GM18519 (cell line): ENCODE data around the gene PTPRN2.

Experiments
- ATAC-seq: cut with Tn5 transposase; IDR thresholded peaks from one replicate; pipeline ENCODE4 v1.9.1; 2021; ENCODE audit warnings: mild to moderate bottlenecking, moderate library complexity; ENCODE audit not compliant: unreplicated experiment, low FRiP score

PTPRN2 gene

GRCh38 chr7:158140538-158141220 lies 446.9 kb downstream of the PTPRN2 start:
- ATAC-seq = no peak

GRCh38 chr7:158139499-158139898 lies 448.1 kb downstream of the PTPRN2 start:
- no peak for ATAC-seq

DNA sequence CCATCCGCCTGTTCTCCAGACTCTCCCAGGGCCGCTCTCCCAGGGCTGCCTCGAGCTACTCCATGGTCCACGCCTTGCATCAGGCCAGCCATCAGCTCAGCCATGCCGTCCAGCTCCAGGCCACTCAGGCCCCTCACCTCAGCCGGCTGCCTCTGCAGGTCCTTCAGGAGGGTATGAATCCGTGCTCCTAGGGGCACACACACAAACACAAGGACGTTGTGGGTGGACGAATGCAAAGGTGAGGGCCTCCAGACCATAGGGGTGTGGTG lies 449.4 kb downstream of the PTPRN2 start:
- no peak for ATAC-seq

GRCh38 chr7:158137516-158138328 lies 449.9 kb downstream of the PTPRN2 start:
- ATAC-seq = no peak

DNA sequence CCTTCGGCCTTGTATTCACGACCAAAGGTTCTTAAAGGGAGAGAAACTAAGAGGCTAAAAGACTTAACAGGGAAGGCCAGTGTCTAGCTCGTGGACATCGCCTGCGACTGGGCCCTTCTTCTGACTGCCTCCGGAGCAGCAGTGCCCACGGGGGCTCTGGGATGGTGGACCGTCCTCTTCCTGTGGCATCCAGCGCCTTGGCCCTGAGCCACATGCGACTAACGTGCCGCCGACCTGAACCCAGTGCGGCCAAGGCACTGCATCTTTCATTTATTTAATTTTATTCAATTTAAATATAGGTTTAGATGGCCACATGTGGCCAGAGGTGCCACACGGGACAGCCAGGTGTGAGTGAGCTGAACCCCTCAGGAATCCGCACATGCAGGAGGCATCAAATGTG lies 451.7 kb downstream of the PTPRN2 start:
- no peak for ATAC-seq

DNA sequence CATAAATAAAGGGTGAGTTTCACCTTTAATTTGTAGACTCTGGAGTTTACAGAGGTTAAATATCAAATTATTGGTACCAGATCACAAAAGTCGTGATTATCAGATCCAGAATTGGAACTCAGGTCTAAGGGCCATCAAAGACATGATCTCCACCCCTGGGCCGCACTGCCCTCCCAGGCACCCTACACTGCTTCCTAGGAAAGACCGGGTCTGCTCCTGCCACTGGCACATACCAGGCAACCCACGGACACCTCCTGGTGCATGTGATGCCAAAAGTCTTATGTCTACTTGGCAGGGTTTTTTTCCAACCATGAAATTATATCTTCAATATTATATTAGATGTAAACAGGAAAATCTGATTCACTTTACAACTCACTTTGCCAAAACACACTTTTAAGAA lies 452.8 kb downstream of the PTPRN2 start:
- no peak for ATAC-seq

GRCh38 chr7:158133515-158134271 lies 453.9 kb downstream of the PTPRN2 start:
- no peak for ATAC-seq

DNA sequence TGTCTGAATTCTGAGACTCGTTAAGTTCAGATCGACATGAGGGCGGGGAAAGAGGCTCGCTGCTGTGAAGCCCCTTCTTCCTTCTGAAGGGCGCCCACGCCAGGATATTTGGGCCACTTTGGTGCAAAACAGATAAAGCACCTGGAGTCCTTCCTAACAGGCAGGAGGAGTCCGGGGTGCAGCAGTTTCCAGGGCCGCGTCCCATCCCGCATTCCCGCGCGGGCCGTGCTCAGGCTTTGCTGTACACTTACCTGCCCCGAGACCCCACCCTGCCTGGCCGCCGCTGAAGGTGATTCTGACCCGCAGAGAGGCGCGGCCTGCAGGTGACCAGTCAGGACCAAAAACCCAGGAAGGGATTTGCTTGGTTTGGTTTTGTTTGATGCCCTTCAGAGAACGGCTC lies 454.6 kb downstream of the PTPRN2 start:
- no peak for ATAC-seq

- ATAC-seq = no peak
These were observed 457.6 kb downstream of the PTPRN2 start for GRCh38 chr7:158130023-158130409.

DNA sequence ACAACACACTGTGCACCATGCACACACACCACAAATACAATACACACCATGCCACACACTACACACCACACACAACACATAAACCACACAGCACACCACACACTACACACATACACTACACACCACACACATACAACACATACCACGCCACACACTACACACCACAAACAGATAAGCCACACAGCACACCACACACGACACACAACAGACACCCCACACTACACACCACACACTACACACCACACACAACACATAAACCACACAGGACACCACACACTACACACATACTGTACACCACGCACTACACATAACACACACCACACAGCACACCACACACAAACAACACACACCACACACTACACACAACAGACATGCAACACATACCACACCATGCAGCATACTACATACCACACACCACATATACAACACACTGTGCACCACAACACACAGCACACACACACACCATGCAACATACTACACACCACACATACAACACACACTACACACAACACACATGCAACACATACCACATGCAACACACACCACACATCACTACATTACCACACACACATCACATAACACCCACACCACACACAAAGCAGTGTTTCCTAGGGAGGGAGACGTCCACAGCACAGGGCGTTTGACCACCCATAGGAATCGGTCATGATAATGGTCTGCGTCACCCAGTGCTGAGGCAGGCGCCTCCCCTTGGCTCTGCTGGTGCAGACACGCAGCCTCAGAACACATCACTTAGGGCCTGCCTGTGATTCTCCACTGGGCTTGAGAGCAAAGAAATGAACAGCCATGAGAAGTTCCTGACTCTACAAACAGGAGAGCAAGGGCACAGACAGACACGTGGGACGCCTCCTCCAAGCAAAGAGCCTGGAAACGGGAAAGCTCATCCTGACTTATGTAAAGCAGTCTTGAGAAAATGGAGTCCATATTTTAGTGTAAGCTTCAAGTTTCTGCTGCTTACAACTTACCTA lies 458.3 kb downstream of the PTPRN2 start:
- no peak for ATAC-seq

DNA sequence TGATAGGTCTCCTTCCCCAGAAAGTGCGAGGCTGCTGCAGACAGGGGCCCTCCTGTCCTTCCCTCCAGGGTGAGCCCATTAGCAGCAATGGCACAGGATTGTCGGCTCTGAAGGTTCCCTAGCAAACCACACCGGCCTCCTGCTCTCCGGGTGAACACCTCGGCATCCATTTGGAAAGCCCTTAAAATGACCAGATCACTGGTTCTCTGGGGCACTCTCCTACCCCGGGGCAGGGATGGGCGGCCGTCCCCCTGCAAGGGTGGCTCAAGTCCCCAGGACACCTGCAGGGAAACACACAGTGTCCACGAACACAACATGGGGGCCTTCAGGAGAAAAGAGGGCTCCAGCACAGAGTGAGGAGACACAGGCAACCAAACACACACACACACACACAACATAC lies 459.1 kb downstream of the PTPRN2 start:
- ATAC-seq = no peak

DNA sequence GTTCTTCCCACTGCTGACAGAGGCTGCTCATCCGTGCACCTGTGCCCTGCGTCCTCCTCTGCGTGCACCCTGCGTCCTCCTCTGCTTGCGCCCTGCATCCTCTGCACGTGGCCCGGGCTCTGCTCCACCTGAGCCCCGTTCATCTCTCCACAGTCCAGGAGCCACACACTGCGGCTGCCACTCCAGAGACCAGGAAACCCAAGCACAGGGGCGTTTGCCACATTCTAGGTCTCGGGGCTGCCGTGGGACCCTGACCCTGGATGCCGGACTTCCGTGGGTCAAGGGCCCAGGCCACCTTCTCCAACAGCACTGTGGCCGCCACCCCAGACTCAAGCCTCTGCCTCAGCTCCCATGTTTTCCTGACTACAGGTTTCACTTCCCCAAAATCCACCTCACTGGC lies 460.4 kb downstream of the PTPRN2 start:
- no peak for ATAC-seq

DNA sequence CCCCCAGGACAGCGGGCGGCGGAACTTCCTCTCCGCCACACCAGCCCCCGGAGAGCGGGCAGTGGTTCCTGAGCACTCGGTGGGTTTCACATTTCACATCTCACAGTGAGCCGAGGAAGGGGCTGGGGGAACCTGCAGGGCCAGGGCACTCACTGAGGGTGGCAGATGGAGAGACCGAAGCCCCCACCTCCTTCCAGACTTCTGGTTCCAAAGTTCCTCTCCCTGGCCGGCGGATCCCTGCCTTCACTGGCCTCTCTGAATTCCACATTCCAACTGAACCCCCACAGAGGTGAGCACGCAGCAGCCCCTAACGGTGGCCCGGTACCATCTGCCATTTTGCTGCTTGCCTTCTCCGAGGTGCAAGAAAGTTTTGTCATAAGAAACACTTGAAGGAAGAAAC lies 461.0 kb downstream of the PTPRN2 start:
- no peak for ATAC-seq

GRCh38 chr7:158125721-158126120 lies 461.9 kb downstream of the PTPRN2 start:
- ATAC-seq = no peak

GRCh38 chr7:158125091-158125490 lies 462.5 kb downstream of the PTPRN2 start:
- no peak for ATAC-seq

DNA sequence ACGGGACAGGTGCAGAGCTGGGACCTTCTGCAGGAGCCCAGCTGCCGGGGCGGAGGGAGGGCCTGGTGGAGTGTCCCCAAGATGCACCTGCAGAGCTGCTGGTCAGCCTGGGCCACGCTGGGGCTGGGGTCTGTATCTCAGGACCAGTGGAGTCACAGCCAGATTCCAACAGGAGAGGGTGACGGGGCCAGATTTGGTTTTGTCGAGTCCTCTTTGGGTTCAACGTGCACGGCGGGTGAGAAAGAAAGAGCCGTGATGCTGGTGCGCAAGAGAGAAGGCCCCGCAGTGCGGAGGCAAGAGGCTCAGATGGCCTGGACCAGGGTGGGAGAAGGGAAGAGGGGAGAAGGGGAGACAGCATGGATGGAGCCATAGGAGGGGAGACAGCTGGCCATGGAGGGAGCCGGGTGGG lies 462.9 kb downstream of the PTPRN2 start:
- ATAC-seq = no peak

DNA sequence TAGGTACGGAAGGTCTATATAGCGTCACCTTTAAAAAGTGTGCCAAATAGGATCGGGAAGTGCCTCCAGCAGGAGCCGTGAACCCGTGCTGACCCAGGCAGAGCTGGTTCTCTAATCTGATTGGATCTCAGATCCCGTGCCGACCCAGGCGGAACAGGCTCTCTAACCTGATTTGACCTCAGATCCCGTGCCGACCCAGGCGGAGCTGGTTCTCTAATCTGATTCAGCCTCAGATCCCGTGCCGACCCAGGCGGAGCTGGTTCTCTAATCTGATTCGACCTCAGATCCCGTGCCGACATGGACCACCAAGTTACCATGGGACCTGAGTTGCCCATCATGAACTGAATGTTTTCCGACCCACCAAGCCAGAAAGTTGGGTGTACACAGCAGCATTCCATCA lies 463.9 kb downstream of the PTPRN2 start:
- no peak for ATAC-seq

GRCh38 chr7:158123214-158123613 lies 464.4 kb downstream of the PTPRN2 start:
- no peak for ATAC-seq

GRCh38 chr7:158121441-158122045 lies 466.1 kb downstream of the PTPRN2 start:
- no peak for ATAC-seq

DNA sequence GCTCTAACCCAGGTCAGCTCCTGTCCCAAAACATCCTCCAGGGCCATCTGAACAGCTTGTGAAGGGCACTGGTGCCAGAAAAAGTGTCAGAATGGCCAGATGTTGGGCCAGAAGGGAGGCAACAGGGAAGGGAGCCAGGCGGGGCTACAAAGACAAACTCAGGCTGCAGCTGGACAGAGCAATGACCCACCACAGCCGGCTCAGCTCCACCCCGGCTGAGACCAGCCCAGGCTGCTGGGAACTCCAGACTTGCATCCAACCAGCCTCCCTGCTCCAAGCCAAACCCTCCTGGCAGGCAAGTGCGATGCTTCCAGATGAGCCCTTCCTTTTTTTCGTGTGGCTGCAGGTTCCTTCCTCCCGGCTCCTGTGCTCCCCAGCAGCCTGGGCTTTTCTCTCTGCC lies 466.9 kb downstream of the PTPRN2 start:
- ATAC-seq = no peak
